ENCODE measurements around the gene ARID2. TPM values are rescaled to one million over a fixed set of nuclear protein-coding genes. Genes with fewer than 3 reads are reported as not detected.

Gene ARID2
- total RNA-seq, 4 donors from 2014 or later = 10.5 to 25.0 (median 11.7) TPM

DNA sequence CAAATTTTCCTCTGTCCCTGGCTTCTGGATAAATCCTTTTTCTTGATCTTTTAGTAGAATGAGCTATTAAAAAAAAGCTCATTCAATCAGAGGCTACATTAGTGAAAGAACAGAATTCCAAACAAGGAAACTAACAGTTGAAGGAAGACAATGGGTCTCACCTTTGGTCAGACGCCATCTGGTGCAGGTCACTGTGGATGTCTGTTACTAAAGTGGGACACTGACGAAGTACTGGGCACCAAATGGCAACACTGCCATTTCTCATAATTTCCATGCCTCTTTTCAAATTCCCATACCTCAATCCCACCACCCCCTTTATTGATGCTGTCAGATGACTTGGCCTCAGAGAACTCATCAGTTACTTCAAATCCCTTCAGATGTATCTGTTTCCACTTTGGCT is 24.5 kb upstream of the ARID2 start:
- DNase-seq (no peak), ATAC-seq (no peak)
- Histone ChIP-seq H3K4me3 (no peak overlapping the region), H3K36me3 (no peaks in the 10 kb centered on the region), H3K27ac (no peak overlapping the region), H3K4me1 (peaks cover 13 to 21% of the 10 kb centered on the region in 2 donors), H3K9me3 (peaks cover 0 to 2% (median 0%) of the 10 kb centered on the region in 3 donors), H3K27me3 (no peaks in the 10 kb centered on the region)
- intact Hi-C loops (cut with DNase I; ENCODE audit: low total_unique reads) = no loop called here
- in situ Hi-C loops (cut with MboI; ENCODE audit: low sequenced_read_pairs in 4 of 4) = no loop called here
- TF ChIP-seq, protein P1, sequence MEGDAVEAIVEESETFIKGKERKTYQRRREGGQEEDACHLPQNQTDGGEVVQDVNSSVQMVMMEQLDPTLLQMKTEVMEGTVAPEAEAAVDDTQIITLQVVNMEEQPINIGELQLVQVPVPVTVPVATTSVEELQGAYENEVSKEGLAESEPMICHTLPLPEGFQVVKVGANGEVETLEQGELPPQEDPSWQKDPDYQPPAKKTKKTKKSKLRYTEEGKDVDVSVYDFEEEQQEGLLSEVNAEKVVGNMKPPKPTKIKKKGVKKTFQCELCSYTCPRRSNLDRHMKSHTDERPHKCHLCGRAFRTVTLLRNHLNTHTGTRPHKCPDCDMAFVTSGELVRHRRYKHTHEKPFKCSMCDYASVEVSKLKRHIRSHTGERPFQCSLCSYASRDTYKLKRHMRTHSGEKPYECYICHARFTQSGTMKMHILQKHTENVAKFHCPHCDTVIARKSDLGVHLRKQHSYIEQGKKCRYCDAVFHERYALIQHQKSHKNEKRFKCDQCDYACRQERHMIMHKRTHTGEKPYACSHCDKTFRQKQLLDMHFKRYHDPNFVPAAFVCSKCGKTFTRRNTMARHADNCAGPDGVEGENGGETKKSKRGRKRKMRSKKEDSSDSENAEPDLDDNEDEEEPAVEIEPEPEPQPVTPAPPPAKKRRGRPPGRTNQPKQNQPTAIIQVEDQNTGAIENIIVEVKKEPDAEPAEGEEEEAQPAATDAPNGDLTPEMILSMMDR (IDR thresholded peaks at IDR 0.05 in 4 of 5, conservative IDR thresholded peaks at IDR 0.05 in 1 of 5) = no peak
- TF ChIP-seq POLR2A (IDR thresholded peaks at IDR 0.05) = no peak

GRCh38 chr12:45705404-45705803 is 24.1 kb upstream of the ARID2 start:
- Histone ChIP-seq H3K36me3 (no peaks in the 10 kb centered on the region), H3K9me3 (peaks cover 0 to 2% (median 0%) of the 10 kb centered on the region in 3 donors), H3K4me3 (no peak overlapping the region), H3K27me3 (no peaks in the 10 kb centered on the region), H3K27ac (no peak overlapping the region), H3K4me1 (peaks cover 13 to 21% of the 10 kb centered on the region in 2 donors)
- TF ChIP-seq POLR2A (IDR thresholded peaks at IDR 0.05) = no peak
- TF ChIP-seq, protein P1 (IDR thresholded peaks at IDR 0.05 in 4 of 5, conservative IDR thresholded peaks at IDR 0.05 in 1 of 5) = no peak
- ATAC-seq (no peak), DNase-seq (no peak)
- intact Hi-C loops (cut with DNase I; ENCODE audit: low total_unique reads) (no loop called here), in situ Hi-C loops (cut with MboI; ENCODE audit: low sequenced_read_pairs in 4 of 4) (no loop called here)

- Histone ChIP-seq H3K4me3 (no peak overlapping the region), H3K36me3 (no peaks in the 10 kb centered on the region), H3K4me1 (peaks cover 13 to 21% of the 10 kb centered on the region in 2 donors), H3K27ac (no peak overlapping the region), H3K9me3 (no peaks in the 10 kb centered on the region), H3K27me3 (no peaks in the 10 kb centered on the region)
- in situ Hi-C loops (cut with MboI; ENCODE audit: low sequenced_read_pairs in 4 of 4) (no loop called here), intact Hi-C loops (cut with DNase I; ENCODE audit: low total_unique reads) (no loop called here)
- ATAC-seq (no peak), DNase-seq (no peak)
- no peak for TF ChIP-seq POLR2A (IDR thresholded peaks at IDR 0.05)
- TF ChIP-seq, protein P1 (IDR thresholded peaks at IDR 0.05 in 4 of 5, conservative IDR thresholded peaks at IDR 0.05 in 1 of 5) = no peak
These were observed 22.2 kb upstream of the ARID2 start for GRCh38 chr12:45707241-45707857.

GRCh38 chr12:45708363-45708762 is 21.1 kb upstream of the ARID2 start:
- Histone ChIP-seq H3K4me3 (no peak overlapping the region), H3K4me1 (peaks cover 13 to 21% of the 10 kb centered on the region in 2 donors), H3K27me3 (no peaks in the 10 kb centered on the region), H3K9me3 (no peaks in the 10 kb centered on the region), H3K27ac (no peak overlapping the region), H3K36me3 (no peaks in the 10 kb centered on the region)
- no peak for TF ChIP-seq POLR2A (IDR thresholded peaks at IDR 0.05)
- TF ChIP-seq, protein P1 (IDR thresholded peaks at IDR 0.05 in 4 of 5, conservative IDR thresholded peaks at IDR 0.05 in 1 of 5) = no peak
- intact Hi-C loops (cut with DNase I; ENCODE audit: low total_unique reads) (no loop called here), in situ Hi-C loops (cut with MboI; ENCODE audit: low sequenced_read_pairs in 4 of 4) (no loop called here)
- no peak for ATAC-seq
- DNase-seq = no peak

DNA sequence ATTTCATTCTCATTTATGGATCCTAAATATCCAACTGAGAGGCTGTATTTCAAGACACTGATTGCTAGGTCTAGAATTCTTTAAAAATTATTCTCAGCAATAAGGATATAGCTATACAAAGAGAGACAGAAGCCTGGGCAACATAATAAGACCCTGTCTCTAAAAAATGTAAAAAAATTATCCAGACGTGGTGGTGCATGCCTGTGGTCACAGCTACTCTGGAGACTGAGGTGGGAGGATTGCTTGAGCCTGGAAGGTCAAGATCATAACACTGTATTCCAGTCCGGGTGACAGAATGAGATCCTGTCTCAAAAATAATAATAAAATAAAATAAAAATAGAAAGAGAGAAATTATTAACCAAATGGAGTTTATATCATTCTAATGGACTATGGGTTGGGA is 20.6 kb upstream of the ARID2 start:
- H3K27ac ChIP-seq = no peak overlapping the region
- TF ChIP-seq POLR2A (IDR thresholded peaks at IDR 0.05) = no peak
- TF ChIP-seq, protein P1 (IDR thresholded peaks at IDR 0.05 in 4 of 5, conservative IDR thresholded peaks at IDR 0.05 in 1 of 5) = no peak
- no peaks in the 10 kb centered on the region for H3K36me3 ChIP-seq
- DNase-seq = no peak
- no peaks in the 10 kb centered on the region for H3K27me3 ChIP-seq
- no peak for ATAC-seq
- in situ Hi-C loops (cut with MboI; ENCODE audit: low sequenced_read_pairs in 4 of 4) = no loop called here
- H3K4me3 ChIP-seq = no peak overlapping the region
- intact Hi-C loops (cut with DNase I; ENCODE audit: low total_unique reads) = no loop called here
- H3K9me3 ChIP-seq = no peaks in the 10 kb centered on the region
- peaks cover 13 to 19% of the 10 kb centered on the region in 2 donors for H3K4me1 ChIP-seq

Data from gastrocnemius medialis (tissue), 4 donors.